ENCODE measurements around the gene TCOF1. TPM values are rescaled to one million over a fixed set of nuclear protein-coding genes. Genes with fewer than 3 reads are reported as not detected.

Gene TCOF1
- total RNA-seq, 1 donor from 2014 or later: 39.3 TPM

Other genes starting within 250 kb of the TCOF1 start
- 108 TPM for gene PDGFRB, start 201.9 kb upstream of the TCOF1 start, total RNA-seq
- gene CDX1, start 190.9 kb upstream of the TCOF1 start, total RNA-seq: not detected
- 0.10 TPM for gene SLC6A7, start 167.6 kb upstream of the TCOF1 start, total RNA-seq
- gene CAMK2A, start 67.9 kb upstream of the TCOF1 start, total RNA-seq: 1.4 TPM
- 0.65 TPM for gene ARSI, start 54.8 kb upstream of the TCOF1 start, total RNA-seq
- 1,068 TPM for gene CD74, start 55.2 kb downstream of the TCOF1 start, total RNA-seq
- 2,344 TPM for gene RPS14, start 92.0 kb downstream of the TCOF1 start, total RNA-seq
- gene NDST1, start 150.4 kb downstream of the TCOF1 start, total RNA-seq: 54.3 TPM